Measurements from ENCODE around the gene SLC38A6. TPM values are rescaled to one million over a fixed set of nuclear protein-coding genes. Genes with fewer than 3 reads are reported as not detected.

The SLC38A6 gene
- total RNA-seq, 1 experiment from 2014 or later: 9.3 TPM

GRCh38 chr14:60944204-60944603 lies 36.8 kb upstream of the SLC38A6 start:
- DNase-seq (ENCODE audit: low read depth, low spot score) (no peak), ATAC-seq (no peak)
- intact Hi-C loops (cut with micrococcal nuclease; ENCODE audit: unreplicated experiment): no loop called here
- ChIA-PET POLR2A (no interaction called here), CTCF (no interaction called here)
- no peak for TF ChIP-seq REST (IDR thresholded peaks at IDR 0.05; ENCODE audit: insufficient read depth in 1 of 2, low read depth in 2 of 2, low read length in 1 of 2)
- TF ChIP-seq POLR2AphosphoS5 (IDR thresholded peaks at IDR 0.05; ENCODE audit: low read depth, low read length): no peak
- no peak for TF ChIP-seq SIN3A (IDR thresholded peaks at IDR 0.05; ENCODE audit: borderline replicate concordance, insufficient read depth, low read depth, low read length)
- TF ChIP-seq TCF7L2 (IDR thresholded peaks at IDR 0.05; ENCODE audit: low read depth, low read length): no peak
- no peak for TF ChIP-seq CTCF (IDR thresholded peaks at IDR 0.05)
- no TSS peak for BruUV-seq (replicated peaks)
- Histone ChIP-seq H3K36me3 (ENCODE audit: control insufficient read depth, insufficient read depth, low read length) (no peaks in the 10 kb centered on the region), H3K4me1 (ENCODE audit: control insufficient read depth, insufficient read depth, low read length) (no peaks in the 10 kb centered on the region), H3K9me3 (ENCODE audit: control insufficient read depth, insufficient read depth, low read depth, low read length) (no peaks in the 10 kb centered on the region), H3K27me3 (ENCODE audit: control insufficient read depth, insufficient read depth, low read length) (no peaks in the 10 kb centered on the region), H3K4me3 (ENCODE audit: low read depth in 2 of 2, low read length in 2 of 2) (no peak overlapping the region), H3K27ac (ENCODE audit: low read length) (no peak overlapping the region)
- in situ Hi-C loops (cut with HindIII; ENCODE audit: low pct_unique_long_range_greater_than_20kb, low sequenced_read_pairs): no loop called here

DNA sequence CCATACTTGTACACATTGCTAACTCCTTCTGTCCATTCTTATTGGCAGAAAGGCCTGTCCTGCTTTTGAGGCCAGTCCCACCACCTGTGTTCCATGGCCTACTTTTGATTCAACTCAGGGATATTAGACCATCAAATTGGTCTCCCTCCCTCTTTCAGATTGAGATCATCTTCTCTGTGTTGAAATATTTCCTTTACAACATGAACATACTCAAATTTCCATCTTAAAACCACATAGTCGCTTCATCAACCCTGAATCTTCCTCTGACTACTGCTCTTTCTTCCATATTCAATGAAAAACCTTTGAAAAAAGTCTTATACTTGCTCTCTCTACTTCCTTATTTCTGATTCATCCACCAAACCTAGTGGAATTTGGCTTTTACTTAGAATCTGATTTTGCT lies 35.1 kb upstream of the SLC38A6 start:
- no peak for DNase-seq (ENCODE audit: low read depth, low spot score)
- ChIA-PET CTCF (no interaction called here), POLR2A (no interaction called here)
- no TSS peak for BruUV-seq (replicated peaks)
- Histone ChIP-seq H3K27ac (ENCODE audit: low read length) (no peak overlapping the region), H3K9me3 (ENCODE audit: control insufficient read depth, insufficient read depth, low read depth, low read length) (no peaks in the 10 kb centered on the region), H3K4me3 (ENCODE audit: low read depth in 2 of 2, low read length in 2 of 2) (no peak overlapping the region), H3K27me3 (ENCODE audit: control insufficient read depth, insufficient read depth, low read length) (no peaks in the 10 kb centered on the region), H3K36me3 (ENCODE audit: control insufficient read depth, insufficient read depth, low read length) (no peaks in the 10 kb centered on the region), H3K4me1 (ENCODE audit: control insufficient read depth, insufficient read depth, low read length) (no peaks in the 10 kb centered on the region)
- TF ChIP-seq CTCF (IDR thresholded peaks at IDR 0.05) (no peak), REST (IDR thresholded peaks at IDR 0.05; ENCODE audit: insufficient read depth in 1 of 2, low read depth in 2 of 2, low read length in 1 of 2) (no peak), POLR2AphosphoS5 (IDR thresholded peaks at IDR 0.05; ENCODE audit: low read depth, low read length) (no peak), SIN3A (IDR thresholded peaks at IDR 0.05; ENCODE audit: borderline replicate concordance, insufficient read depth, low read depth, low read length) (no peak), TCF7L2 (IDR thresholded peaks at IDR 0.05; ENCODE audit: low read depth, low read length) (no peak)
- no peak for ATAC-seq
- intact Hi-C loops (cut with micrococcal nuclease; ENCODE audit: unreplicated experiment): no loop called here
- in situ Hi-C loops (cut with HindIII; ENCODE audit: low pct_unique_long_range_greater_than_20kb, low sequenced_read_pairs): no loop called here

All from Panc1 (cell line).